OCI-LY3 (cell line): ENCODE results near the gene NRG3.

Experiments used
- H2AFZ ChIP-seq: fragments of 200-600, 300-600 bp; shearing (Covaris generic); 2 replicates; pipeline ENCODE4 v1.6.0; 2014; ENCODE audit warnings: antibody characterized with exemption, low read depth, low read length
- H3K27ac ChIP-seq: fragments of 200-600, 300-600 bp; sonication (generic); 2 replicates; pipeline ENCODE4 v1.5.1; 2014; ENCODE audit warnings: mild to moderate bottlenecking, low read length, moderate library complexity, mixed read lengths
- H3K27me3 ChIP-seq: fragments of 200-600, 300-600 bp; sonication (generic); 2 replicates; pipeline ENCODE4 v1.6.1; 2014; ENCODE audit warnings: low read depth, low read length, mixed read lengths
- H3K36me3 ChIP-seq: fragments of 200-600, 300-600 bp; sonication (generic); replicated peaks from 2 replicates; pipeline ENCODE3; 2014; ENCODE audit warnings: low read depth, low read length, mixed read lengths
- H3K4me1 ChIP-seq: fragments of 300-600, 200-600 bp; sonication (generic); 2 replicates; pipeline ENCODE4 v1.6.1; 2014; ENCODE audit warnings: low read length, mixed read lengths
- H3K4me2 ChIP-seq: fragments of 200-600, 300-600 bp; sonication (generic); 2 replicates; pipeline ENCODE4 v1.6.1; 2014; ENCODE audit warnings: low read length, mixed read lengths
- H3K4me3 ChIP-seq: fragments of 300-600, 200-600 bp; sonication (generic); 2 replicates; pipeline ENCODE4 v1.5.1; 2014; ENCODE audit warnings: antibody characterized with exemption, mild to moderate bottlenecking, low read length, moderate library complexity
- H3K79me2 ChIP-seq: fragments of 300-600, 200-600 bp; shearing (Covaris generic); 2 replicates; pipeline ENCODE4 v1.6.1; 2014; ENCODE audit warnings: mild to moderate bottlenecking, low read length, mixed read lengths
- H3K9ac ChIP-seq: fragments of 300-600, 200-600 bp; shearing (Covaris generic); 2 replicates; pipeline ENCODE4 v1.6.0; 2014; ENCODE audit warnings: mild to moderate bottlenecking, low read length, moderate library complexity
- H3K9me3 ChIP-seq: fragments of 200-600, 300-600 bp; shearing (Covaris generic); 2 replicates; pipeline ENCODE4 v1.6.1; 2014; ENCODE audit warnings: low read length, mixed read lengths; ENCODE audit not compliant: insufficient read depth
- H4K20me1 ChIP-seq: fragments of 200-600, 300-600 bp; sonication (generic); 2 replicates; pipeline ENCODE4 v1.6.1; 2016; ENCODE audit warnings: low read length, mixed read lengths; ENCODE audit not compliant: insufficient read depth
- EZH2phosphoT487 ChIP-seq: fragments of 200-600 bp; shearing (Covaris generic); IDR thresholded peaks from 2 replicates; pipeline ENCODE4 v1.6.1; 2018; ENCODE audit warnings: antibody characterized with exemption, mixed run types, low read depth
- TF ChIP-seq, protein P1 (sequence below): fragments of 200-600, 300-600 bp; sonication (generic); IDR thresholded peaks from 2 replicates; pipeline ENCODE4 v1.5.1; 2014; ENCODE audit warnings: antibody characterized with exemption, low read length, low read depth

NRG3 gene

DNA sequence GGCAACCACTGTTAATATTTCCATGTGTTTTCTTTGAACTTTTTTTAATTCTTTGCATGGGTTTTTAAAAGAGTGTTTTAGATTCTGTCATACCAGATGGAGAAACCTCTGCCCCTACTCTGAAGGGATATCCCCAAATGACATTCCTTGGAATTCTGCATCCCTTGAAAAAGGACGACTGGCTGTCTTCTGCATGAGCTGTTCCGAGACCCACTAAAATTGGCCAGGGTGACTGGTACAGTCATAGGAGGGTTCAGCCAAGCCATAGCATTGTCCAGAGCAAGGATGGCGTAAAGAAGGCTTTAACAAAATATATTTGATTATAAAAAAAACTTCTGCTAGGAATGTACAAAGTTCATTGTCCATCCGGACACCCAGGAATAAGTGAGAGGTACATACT is 952.9 kb downstream of the NRG3 start:
- TF ChIP-seq, protein P1, sequence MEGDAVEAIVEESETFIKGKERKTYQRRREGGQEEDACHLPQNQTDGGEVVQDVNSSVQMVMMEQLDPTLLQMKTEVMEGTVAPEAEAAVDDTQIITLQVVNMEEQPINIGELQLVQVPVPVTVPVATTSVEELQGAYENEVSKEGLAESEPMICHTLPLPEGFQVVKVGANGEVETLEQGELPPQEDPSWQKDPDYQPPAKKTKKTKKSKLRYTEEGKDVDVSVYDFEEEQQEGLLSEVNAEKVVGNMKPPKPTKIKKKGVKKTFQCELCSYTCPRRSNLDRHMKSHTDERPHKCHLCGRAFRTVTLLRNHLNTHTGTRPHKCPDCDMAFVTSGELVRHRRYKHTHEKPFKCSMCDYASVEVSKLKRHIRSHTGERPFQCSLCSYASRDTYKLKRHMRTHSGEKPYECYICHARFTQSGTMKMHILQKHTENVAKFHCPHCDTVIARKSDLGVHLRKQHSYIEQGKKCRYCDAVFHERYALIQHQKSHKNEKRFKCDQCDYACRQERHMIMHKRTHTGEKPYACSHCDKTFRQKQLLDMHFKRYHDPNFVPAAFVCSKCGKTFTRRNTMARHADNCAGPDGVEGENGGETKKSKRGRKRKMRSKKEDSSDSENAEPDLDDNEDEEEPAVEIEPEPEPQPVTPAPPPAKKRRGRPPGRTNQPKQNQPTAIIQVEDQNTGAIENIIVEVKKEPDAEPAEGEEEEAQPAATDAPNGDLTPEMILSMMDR = no peak
- no peak for TF ChIP-seq EZH2phosphoT487
- Histone ChIP-seq H3K9ac (no peak overlapping the region), H2AFZ (no peak overlapping the region), H3K36me3 (no peaks in the 10 kb centered on the region), H4K20me1 (no peaks in the 10 kb centered on the region), H3K79me2 (no peaks in the 10 kb centered on the region), H3K27ac (no peak overlapping the region), H3K9me3 (no peaks in the 10 kb centered on the region), H3K4me2 (no peak overlapping the region), H3K27me3 (no peaks in the 10 kb centered on the region), H3K4me3 (no peak overlapping the region), H3K4me1 (peaks cover 9% of the 10 kb centered on the region)

DNA sequence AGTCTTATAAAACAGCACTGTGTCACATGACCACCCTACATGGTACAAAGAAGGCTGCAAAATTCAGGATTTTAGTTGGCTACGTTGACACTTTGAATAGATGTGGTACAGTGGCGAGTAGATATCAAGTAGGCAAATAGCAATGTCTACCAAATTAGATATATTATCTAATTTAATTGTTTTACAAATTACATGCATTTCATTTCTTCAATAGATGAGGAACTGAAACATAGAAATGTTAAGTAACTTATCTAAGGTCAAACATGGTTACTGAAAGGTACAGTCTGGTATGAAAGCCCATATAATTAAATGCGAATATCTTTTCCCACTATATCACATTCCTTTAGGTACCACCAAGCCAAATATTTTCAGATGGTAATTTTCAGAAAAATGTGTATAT is 972.2 kb downstream of the NRG3 start:
- Histone ChIP-seq H3K9ac (no peak overlapping the region), H3K4me1 (no peaks in the 10 kb centered on the region), H3K27ac (no peak overlapping the region), H3K4me3 (no peak overlapping the region), H3K27me3 (no peaks in the 10 kb centered on the region), H3K4me2 (no peak overlapping the region), H2AFZ (no peak overlapping the region), H3K79me2 (no peaks in the 10 kb centered on the region), H3K36me3 (no peaks in the 10 kb centered on the region), H3K9me3 (no peaks in the 10 kb centered on the region), H4K20me1 (no peaks in the 10 kb centered on the region)
- TF ChIP-seq EZH2phosphoT487 = no peak
- TF ChIP-seq, protein P1 = no peak

DNA sequence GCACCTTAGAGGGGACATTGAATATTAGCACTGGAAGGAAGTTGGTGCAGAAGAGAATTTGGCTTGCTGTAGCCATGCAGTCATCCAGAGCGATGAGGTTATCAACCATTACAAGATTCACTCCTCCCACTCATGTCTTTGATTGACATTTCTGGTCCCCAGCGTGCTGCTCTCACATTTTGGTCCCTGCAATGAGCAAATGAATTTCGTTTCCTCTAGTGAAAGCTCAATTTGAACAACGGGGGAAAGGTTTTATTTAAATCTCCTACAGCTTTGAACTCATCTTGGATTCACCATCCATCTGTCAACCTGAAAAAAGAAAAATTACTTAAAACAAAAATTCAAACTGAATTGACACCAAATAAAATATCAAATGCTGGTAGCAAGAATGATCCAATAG is 975.2 kb downstream of the NRG3 start:
- H3K4me3 ChIP-seq = no peak overlapping the region
- H2AFZ ChIP-seq = no peak overlapping the region
- no peaks in the 10 kb centered on the region for H3K79me2 ChIP-seq
- H3K27ac ChIP-seq = no peak overlapping the region
- no peaks in the 10 kb centered on the region for H3K27me3 ChIP-seq
- no peak overlapping the region for H3K9ac ChIP-seq
- no peaks in the 10 kb centered on the region for H4K20me1 ChIP-seq
- H3K9me3 ChIP-seq = no peaks in the 10 kb centered on the region
- no peaks in the 10 kb centered on the region for H3K4me1 ChIP-seq
- no peak for TF ChIP-seq EZH2phosphoT487
- no peak overlapping the region for H3K4me2 ChIP-seq
- no peaks in the 10 kb centered on the region for H3K36me3 ChIP-seq

DNA sequence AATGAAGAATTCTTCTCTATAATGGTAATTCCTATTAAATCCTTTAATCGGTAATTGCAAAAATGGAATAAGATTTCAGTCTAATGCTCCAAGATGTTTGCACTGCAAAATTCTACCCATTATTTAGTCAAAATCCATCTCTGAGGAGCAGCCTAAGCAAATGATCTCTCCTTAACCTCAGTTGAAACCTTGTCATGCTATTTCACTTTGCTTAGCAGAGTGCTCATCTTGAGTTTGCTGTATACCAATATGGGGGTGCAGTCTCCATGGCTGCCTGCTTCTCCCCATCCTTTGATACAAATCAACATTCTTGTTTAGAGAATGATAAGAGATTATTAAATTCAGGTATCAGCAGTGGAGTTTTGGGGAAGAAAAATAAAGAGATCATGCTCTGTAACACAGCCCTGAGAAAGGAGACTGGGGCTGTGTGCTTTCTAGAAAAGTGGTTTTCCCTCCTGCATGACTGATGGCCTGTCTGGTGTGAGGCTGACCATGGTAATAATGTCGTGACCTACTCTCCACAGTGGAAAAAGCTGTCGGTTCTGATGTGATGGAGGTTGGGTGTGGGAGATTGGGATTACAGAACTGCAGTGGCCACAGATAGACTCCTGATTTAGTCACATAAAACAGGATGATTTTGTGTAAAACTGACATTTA is 982.1 kb downstream of the NRG3 start:
- H3K27me3 ChIP-seq = no peaks in the 10 kb centered on the region
- no peak overlapping the region for H3K4me2 ChIP-seq
- no peaks in the 10 kb centered on the region for H3K9me3 ChIP-seq
- no peak overlapping the region for H3K9ac ChIP-seq
- H3K36me3 ChIP-seq = no peaks in the 10 kb centered on the region
- no peak overlapping the region for H3K4me3 ChIP-seq
- TF ChIP-seq, protein P1 = no peak
- TF ChIP-seq EZH2phosphoT487 = no peak
- no peaks in the 10 kb centered on the region for H4K20me1 ChIP-seq
- H3K4me1 ChIP-seq = no peaks in the 10 kb centered on the region
- H2AFZ ChIP-seq = no peak overlapping the region
- no peaks in the 10 kb centered on the region for H3K79me2 ChIP-seq
- H3K27ac ChIP-seq = no peak overlapping the region
